GM19351 (cell line): ENCODE measurements around the gene POU2AF3.

Source experiments
- ATAC-seq: cut with Tn5 transposase; IDR thresholded peaks from one replicate; pipeline ENCODE4 v1.9.1; 2021; ENCODE audit warnings: mild to moderate bottlenecking, moderate library complexity; ENCODE audit not compliant: unreplicated experiment

Gene POU2AF3

DNA sequence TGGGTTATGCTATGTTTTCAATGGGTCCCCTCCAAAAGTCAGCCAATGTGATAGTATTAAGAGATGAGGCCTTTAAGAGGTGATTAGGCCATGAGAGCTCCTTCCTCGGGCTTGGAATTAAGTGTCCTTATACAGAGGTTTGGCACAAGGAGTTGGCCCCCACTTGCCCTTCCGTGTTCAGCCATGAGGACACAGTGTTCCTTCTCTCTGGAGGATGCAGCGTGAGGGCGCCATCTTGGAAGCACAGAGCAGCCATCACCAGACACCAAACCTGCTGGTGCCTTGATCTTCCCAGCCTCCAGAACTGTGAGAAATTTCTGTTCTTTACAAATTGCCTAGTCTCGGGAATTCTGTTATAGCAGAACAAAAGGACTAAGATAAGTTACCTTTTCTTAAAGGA is 26.9 kb downstream of the POU2AF3 start:
- ATAC-seq, result no peak

DNA sequence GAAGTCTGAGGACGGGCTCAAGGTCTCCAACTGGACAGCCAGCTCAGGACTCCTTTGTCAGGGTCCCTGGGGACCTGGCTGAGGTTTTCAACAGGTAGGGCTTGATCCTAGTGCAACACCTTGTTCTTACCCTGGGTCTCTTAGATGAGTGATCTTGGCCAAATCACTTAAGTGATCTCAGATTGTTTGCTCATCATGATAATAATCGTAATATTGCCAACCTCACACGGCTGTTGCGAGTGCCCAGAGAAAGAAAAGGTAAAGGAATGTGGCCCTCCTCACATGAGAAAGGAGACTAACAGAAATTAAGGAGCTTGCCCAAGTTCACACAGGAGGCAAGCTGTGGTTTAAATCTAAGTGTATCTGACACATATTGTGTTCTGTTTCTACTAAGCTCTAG is 28.5 kb downstream of the POU2AF3 start:
- ATAC-seq, result no peak

DNA sequence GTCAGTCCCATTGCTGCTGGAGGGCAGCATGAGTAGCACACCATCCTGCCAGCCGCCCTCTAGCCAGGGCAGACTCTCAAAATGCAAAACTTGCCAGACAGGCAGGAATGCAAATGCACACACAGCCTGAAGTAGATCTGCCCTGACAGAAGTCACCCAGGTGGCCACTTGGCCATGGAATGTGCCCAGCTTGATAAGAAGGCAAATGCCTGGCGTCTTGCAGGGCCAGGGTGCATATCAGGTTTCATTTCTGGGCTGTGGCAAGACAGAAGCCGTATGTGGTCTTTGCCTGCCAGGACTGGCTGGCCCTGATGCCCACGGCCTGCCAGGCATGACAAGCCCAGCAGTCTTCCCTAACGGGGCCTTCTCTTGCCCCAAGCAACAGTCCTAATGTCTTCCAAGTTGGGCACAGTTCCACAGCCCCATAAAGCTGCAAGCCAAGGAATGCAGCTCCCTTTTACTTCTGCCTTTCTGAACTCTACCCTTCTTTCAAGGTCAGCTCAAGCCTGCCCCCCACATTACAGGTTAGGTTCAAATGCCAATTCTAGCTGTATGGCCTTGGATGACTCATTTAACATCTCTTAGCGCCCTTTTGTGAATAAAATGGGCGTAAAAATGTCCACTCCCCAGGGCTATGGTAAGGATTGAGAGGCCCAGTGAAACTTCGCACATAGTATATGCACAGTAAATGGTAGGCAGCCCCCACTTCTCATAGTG is 29.7 kb downstream of the POU2AF3 start:
- no peak for ATAC-seq

DNA sequence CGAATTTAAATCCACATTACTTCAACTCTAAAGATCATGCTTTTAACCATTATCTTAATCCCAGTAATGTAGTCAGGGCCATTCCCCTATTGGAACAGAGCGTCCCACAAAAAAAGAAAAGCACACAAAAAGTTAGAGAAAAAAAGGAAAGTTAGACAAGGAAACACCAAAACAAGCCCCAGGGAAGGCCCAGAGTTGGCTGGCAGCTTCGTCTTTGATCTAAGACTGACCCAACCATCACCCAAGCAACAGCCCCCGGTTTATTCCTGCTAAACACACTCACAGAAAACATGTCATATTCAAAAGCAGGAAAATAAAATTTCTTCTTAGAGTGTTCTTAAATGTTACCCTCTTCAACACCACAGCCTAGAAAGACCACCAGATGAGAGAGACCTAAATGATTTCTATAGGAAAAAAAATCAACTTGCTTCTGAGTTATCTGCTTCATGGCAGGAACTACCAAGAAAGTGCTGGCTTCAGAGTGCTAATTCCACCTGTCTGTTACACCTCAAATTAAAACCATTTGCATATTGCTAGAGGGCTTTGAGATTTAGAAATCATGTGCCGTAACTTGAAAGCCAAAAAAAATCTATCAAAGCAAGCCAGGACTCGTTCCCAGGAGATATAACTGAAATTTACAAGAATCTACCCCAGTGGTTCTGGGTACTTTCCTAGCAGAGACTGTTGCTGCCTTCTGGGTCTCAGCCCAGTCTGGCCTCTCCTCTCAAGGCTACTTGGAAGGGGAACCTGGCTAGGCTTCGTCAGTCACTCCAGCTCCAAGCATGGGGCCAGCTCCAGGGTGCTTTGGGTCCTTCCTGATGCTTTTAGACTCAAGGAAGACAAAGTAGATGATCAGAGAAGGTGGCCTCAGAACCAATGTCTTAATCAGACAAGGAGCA is 31.2 kb downstream of the POU2AF3 start:
- ATAC-seq, result no peak

DNA sequence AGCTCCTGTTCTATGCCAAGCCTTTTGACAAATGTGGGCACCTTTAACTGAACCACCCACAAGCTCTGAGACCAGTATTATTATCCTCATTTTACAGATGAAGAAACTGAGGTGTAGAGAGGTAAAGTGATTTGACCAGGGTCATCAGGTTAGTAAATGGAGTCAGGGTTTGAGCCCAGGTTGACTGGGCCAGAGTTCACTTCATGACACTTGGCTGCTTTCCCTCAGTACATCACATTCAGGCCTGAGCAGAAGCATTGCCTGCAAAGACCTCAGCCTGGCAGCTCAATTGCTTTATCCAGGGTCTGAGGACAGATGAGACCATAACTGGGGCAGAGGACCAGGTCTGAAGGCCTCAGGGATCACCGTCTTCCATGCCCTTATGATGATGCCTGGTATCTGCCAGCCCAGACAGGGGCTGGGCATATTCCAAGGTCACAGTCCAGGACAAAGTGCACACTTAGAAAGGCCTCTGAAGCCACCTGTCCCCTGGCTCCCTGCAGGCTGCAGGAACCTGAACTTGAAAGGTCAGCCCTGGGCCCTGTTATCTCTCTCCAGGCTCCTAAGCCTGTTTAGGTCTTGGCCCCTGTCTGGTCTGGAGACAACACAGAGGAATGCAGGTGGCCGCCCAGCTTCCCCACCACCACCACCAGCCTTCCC is 32.0 kb downstream of the POU2AF3 start:
- no peak for ATAC-seq

DNA sequence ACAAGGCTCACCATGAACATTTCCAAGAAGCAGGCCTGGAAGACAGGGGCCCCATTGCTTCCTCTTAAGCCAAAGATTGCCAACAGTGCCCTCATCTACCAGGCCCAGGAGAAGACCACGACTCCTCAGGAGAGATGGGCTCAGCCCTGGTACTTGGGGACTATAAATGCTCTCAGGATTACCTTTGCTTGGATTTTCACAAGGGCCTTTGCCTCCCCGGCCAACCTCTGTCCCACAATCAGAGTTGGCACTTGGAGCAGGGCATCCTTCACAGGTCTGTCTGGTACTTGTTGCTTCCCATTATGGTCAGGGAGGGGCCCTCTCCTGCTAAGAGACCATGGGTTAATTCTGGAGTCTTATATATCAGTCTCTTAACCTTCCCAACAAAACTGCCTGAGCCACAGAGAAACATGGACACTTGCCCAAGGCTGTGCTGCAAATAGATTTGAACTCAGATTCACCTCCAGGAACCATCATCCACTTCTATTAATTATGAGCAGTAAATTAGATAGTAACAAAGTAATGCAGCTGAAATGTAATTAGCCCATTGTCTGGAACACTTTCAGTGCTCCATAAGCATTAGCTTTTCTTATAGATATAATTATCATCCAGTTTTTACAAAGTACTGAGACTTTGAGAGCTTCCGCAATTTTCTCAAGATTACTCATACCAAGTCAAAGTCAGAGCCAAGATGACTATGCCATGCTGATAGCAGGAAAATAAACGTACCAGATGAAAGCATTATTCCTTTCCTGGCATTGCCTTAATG is 33.5 kb downstream of the POU2AF3 start:
- ATAC-seq, result no peak

DNA sequence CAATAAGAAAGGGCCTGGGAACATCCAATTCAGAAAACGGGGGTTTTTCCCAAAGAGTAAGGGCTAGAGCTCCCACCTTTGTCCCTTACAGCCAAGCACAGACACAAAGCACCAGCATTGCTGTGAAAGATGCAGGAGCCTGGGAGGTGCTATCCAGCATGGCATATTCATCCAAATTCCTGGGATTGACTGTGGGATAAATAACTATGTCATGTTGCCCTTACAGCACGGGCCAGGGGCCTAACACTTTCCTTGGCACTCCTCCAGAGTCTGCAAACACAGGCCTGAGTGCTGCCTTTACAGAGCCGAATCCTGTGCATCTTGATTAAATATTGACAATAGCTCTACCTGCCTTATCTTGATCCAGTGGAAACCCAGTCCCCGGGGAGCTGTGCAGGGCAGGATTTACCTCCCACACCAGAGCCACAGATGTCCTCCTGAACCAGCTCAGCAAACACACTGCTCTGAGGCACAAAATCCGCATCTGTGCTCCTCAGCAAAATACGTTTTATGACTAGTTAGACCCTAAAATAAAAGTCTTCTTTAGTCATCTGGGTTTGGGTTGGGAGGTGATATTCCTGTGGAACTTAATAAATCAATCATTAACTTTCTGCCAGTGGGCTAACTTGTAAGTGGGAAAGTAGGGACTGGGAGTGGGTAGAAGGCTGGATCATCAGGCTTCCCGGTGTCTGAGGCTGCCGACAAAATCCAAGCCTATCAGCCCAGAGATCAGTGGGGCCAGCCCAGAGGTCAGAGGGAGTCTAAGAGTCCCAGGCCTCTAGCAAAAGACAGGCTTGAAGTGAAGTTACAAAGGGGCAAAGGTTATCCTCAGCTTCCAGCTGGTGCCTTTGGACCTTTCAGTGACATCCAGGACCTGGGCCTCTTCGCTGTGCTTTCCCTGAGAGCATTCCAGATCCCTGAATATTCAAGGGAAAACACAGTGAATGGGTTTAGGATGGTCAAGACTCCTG is 36.5 kb downstream of the POU2AF3 start:
- ATAC-seq, result no peak

DNA sequence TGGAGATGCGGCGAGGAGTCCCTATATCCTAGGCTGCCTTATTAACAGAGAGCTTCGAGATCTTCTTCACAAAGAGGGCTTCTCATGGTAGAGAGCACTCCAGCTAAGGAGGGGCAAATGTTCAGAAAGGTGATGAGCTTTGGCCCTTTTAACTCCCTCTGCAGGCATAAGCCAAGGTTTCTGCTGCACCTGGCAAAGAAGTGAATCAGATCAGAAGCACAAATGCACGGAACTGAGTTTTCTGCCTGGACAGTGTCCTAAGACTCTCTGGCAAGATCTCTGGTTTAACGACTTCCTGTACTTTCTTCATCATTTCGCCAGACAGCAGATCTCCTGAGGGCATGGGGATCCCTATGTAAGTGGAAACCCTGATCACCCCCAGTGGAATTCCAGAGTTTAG is 37.2 kb downstream of the POU2AF3 start:
- no peak for ATAC-seq

DNA sequence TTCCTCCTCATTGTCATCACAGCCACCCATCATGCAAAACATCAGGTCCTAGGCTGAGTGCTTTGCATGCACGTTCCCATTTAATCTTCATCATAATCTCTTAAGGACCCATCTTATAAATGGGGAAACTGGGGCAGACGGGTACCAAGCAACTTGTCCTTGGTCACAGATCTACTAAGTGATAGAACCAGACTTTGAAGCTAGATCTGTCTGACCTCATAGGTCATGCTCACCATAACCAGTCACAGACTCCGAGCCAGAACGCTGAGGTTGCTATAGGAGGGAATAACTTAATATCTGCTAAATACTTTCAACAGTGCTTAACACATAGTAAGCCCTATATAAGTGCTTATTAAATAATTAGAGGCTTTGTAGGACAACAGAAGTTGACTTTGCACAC is 37.7 kb downstream of the POU2AF3 start:
- ATAC-seq, result no peak

DNA sequence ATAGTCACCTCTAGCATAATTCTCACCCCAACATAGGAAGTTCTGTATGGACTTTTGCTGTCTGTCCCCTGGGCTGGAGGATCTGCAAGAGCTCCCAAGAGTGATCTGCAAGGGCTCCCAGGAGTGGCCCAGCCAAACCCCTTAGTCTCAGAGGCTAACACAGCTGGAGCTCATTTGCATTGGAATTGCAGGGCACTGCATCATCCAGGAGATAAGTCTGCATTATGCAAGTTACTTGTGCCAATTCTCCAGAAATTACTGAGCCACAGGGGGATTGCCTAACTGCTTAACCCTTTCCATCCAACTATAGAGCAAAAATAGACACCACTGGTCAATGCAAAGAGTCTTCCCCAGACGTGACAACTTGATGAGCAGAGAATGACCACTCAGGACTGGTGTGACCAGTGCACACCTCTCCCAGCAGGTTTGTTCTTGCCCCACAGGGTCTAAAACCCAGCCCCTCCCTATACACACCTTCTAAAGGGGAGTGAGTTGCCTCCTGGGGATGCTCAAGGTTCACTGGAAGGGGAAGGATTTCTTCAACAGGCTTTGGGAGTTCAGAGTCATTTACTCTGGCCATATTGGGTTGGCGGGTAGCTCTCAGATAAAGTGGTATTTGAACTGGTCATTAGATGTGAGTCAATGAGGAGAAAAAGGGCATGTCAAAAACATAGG is 38.4 kb downstream of the POU2AF3 start:
- no peak for ATAC-seq

DNA sequence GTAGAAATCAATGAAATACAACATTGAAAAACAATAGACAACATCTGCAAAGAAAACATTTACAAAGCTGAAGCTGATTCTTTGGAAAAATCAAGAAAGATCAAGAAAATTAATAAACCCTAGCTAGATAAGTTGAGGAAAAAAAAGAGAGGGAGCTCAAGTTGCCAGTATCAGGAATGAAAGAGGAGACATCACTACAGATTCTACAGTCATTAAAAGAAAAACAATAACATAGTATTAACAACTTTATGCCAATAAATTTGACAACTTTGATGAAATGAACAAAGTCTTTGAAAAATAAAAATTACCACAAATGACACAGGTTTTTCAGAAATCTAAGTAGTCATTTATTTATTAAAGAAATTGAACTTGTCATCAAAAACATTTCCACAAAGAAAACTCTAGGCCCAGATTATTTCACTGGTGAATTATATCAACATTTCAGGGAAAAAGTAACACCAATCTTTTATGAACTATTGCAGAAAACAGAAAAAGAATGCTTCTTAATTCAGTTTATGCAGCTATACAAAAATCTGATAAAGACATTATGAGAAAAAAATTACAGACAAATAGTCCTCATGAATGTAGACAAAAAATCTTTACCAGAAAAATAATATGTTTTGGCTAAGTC is 41.5 kb downstream of the POU2AF3 start:
- no peak for ATAC-seq

DNA sequence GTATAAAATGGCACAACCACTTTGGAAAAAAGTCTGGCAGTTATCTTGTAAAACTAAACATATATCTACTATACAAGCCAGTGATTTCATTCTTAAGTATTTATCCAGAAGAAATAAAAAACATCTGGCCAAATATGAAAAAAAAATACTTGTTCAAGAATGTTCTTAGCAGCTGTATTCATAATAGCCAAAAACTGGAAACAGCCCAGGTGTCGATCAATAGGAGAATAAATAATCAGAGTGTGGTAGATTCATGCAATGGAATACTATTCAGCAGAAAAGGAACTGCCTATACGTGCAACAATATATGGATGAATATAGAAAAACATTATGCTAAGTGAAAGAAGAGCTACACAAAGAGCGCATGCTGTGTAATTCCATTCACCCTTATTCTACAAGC is 44.0 kb downstream of the POU2AF3 start:
- no peak for ATAC-seq

DNA sequence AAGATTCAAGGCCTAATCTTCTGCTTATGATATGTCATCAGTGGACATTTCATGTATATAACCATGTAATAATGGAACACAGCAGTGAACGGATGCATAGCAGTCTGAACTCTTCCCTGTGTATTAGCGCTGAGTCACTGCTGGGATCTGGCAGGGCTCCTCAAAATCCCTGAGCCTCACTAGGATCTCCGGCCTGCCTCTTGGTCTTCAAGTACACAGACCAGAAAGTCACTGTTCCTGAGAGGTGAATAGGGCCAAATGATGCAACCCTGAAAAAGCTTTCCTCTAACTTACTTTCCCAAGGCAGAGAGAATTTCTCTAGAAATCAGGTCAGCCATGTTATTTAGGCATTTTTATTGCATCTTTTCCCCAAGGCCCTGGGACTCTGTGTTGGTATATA is 45.7 kb downstream of the POU2AF3 start:
- ATAC-seq, result no peak

DNA sequence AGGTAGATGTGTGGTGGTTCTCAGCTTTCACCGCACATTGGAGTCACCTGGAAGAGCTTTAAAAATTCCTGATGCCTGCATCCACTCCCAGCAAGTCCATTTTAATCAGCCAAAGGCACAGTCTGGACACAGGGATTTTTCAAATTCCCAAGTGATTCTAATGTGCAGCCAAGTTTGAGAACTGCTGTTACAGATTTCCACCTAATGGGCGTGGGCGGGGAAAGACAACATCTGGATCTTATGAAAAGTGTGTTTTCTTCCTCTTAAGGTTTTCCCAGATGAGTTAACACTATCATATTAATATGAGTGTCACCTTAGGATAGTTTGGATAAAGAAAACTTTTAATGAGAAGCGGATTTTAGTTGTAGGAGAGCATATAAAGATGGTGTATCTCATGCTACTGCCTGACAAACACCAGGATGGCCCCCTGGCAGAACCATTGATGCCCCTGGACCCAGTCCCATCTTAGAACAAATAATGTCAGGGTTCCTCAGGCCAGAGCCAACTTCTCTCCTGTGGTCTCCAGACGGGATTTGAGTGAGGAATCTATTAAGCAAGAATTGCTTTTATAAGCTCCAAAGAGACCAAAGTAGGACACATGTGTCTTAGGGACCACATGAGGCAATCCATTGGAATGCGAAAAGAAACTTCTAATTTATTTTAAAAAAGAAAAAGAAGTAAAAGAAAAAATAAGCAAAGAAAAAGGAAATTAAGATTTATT is 48.8 kb downstream of the POU2AF3 start:
- no peak for ATAC-seq

DNA sequence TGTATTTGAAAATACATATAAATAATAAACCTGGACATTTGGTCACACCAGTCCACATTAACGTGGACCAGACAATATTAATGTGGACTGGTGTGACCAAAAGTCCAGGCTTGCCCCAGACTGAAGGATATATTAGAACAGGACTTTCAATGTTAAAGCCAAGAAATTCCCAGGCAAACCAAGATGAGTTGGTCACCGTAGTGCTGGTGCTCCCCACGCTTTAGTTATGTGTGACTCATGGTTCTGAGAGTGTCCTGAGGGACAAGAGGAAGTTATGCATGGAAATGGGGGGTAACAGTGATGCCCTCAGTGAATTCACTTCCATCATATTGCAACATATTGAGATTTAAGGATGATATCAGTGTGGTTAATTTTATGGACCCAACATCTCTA is 49.4 kb downstream of the POU2AF3 start:
- ATAC-seq, result no peak

DNA sequence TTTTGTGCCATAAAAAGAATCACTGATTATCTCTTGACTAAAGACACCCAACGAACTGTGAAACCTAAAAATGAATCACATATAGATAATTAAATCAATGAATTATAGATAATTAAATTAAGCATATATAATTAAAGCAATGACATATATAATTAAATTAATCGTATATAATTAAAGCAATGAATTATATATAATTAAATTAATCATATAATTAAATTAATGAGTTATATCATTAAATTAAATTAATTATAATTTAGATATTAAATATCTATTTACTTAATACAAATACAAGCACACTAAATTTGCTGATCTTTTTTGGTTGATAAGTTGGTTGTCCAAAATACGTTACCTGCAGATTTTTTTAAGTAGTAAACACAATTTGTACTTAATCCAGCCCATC is 49.8 kb downstream of the POU2AF3 start:
- no peak for ATAC-seq

DNA sequence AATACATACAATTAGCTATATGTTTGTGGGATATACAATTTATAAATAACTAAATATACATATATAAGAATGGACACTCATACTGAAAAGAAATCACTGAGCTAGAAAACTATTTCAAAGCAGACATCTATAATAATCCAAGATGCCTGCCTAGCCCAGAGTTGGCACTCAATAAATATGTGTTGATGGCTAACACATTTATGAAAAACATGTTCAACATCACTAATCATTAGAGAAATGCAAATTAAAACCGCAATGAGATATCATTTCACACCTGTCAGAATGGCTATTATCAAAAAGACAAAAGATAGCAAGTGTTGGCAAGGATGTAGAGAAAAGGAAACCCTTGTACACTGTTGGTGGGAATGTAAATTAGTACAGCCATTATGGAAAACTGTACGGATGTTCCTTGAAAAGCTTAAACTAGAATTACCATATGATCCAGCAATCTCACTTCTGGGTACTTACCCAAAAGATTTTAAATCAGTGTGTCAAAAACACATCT is 50.9 kb downstream of the POU2AF3 start:
- ATAC-seq, result no peak

DNA sequence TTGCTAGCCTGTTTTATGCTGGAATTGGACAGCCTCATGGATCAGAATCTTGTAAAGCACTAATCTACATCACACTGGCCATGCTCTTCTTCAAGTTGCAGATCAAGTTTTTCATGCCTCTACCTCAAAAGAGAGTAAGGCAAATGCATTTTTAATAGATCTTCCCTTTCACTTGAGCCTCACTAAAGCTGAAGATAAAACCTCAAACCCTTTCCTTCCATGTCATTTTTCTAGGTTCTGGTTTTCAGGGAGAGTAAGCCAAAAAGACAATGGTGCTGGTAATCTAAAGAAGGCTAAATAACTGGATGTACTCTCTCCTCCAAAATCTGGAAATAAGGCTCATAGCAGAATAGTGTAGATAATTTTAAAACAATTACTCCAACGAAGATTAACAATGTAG is 52.5 kb downstream of the POU2AF3 start:
- no peak for ATAC-seq
